HG02798 (cell line): Measurements from ENCODE around the gene GALNT14.

Experiments
- ATAC-seq: cut with Tn5 transposase; IDR thresholded peaks from one replicate; pipeline ENCODE4 v1.9.1; 2021; ENCODE audit warnings: mild to moderate bottlenecking; ENCODE audit not compliant: unreplicated experiment, poor library complexity

GALNT14 gene

GRCh38 chr2:30957591-30957990, 180.6 kb downstream of the GALNT14 start:
- ATAC-seq = no peak

DNA sequence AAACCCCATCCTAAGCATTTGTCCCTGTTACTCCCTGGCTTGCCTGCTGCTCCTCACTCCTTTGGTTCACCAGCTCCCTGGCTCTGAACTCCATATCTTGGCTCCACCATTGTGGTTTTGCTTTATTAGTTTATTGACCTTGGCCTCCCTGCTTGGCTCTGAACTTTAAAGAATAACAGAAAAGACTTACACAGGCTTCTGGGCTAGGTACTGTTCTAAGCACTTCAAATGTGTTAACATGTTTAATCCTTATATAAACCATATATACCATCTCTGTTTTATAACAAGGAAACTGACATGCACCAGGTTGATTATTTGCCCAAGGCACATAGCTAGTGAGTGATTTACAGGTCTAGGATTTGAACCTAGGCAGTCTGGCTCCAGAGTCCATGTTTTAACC, 181.2 kb downstream of the GALNT14 start:
- ATAC-seq = no peak

- no peak for ATAC-seq
Measured at GRCh38 chr2:30955516-30956132, 182.6 kb downstream of the GALNT14 start.

- ATAC-seq = no peak
Measured at GRCh38 chr2:30950339-30950738, 187.9 kb downstream of the GALNT14 start.

- no peak for ATAC-seq
Measured at GRCh38 chr2:30949435-30949834, 188.8 kb downstream of the GALNT14 start.

DNA sequence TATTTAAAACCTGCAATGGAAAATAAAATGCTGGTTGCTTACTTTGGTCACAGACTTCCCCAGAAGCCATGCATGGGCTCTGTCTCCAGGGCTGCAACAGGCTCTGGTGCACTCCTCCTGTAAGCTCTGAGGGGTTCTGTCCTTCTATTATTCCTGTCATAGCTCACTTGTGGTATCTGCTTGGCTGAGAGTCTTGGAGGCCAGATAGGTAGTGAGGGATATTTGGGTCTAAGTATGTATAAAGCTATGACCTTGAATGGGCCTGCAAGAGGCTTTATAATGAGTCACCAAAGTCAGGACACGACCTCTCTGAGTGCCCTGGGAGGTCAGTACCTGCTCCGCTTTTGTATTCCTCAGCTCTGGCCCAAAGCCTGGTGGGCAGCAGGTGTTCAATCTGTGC, 189.4 kb downstream of the GALNT14 start:
- ATAC-seq = no peak

- ATAC-seq = no peak
Measured at GRCh38 chr2:30948130-30948529, 190.1 kb downstream of the GALNT14 start.

- ATAC-seq = no peak
Measured at GRCh38 chr2:30947686-30948085, 190.6 kb downstream of the GALNT14 start.

- ATAC-seq = no peak
Measured at GRCh38 chr2:30942419-30942818, 195.8 kb downstream of the GALNT14 start.

DNA sequence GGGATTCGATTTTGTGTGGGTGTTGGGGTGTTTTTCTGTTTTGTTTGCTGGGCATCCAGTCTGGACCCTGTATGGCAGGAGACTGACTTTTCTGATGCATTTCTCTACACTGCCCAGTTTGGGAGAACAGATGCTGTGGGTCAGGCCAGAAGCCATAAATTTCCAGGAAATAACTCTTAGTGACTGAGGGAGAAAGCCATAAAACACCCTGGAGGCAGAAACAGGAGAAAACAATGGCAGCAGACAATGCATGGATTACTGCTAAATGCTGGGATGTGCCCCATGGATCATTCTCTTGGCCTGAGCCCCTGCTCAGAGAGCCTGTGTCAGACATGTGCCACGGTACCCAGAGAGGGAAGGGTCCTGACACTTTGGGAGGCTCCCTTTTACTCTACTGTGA, 197.4 kb downstream of the GALNT14 start:
- ATAC-seq = no peak

GRCh38 chr2:30939364-30939763, 198.9 kb downstream of the GALNT14 start:
- no peak for ATAC-seq

- no peak for ATAC-seq
Measured at GRCh38 chr2:30938196-30938595, 200.0 kb downstream of the GALNT14 start.

- no peak for ATAC-seq
Measured at GRCh38 chr2:30936977-30937376, 201.3 kb downstream of the GALNT14 start.

- ATAC-seq = no peak
Measured at GRCh38 chr2:30935795-30936194, 202.4 kb downstream of the GALNT14 start.

- no peak for ATAC-seq
Measured at GRCh38 chr2:30934066-30934465, 204.2 kb downstream of the GALNT14 start.

GRCh38 chr2:30933496-30933895, 204.7 kb downstream of the GALNT14 start:
- no peak for ATAC-seq

- ATAC-seq = no peak
Measured at GRCh38 chr2:30932870-30933269, 205.4 kb downstream of the GALNT14 start.

DNA sequence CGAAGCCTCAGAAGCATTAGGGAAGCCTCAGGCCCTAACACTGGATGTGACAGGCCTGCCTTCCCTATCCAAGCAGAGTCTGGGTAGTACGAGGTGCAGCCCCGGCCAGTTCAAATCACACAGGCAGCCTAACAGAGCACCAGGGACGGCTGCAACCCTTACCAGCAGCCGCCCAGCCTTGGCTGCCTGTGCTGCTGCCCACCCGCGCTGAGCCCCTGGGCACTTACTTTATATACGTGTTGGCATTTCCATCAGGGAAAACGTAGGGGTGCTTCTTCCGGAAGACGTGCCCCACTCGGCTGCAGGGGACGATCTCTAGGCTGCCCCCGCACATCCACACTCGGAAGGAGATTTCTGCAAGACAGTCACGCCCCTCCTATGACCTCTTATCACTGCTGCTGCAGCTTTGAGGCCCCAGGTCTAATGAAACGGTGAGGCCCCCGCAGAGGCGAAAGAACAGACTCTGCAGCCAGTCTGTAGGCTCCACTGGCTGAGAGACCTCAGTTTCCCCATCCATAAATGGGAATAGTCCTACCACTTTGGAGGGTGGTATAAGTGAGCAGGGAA, 206.3 kb downstream of the GALNT14 start:
- ATAC-seq = no peak

DNA sequence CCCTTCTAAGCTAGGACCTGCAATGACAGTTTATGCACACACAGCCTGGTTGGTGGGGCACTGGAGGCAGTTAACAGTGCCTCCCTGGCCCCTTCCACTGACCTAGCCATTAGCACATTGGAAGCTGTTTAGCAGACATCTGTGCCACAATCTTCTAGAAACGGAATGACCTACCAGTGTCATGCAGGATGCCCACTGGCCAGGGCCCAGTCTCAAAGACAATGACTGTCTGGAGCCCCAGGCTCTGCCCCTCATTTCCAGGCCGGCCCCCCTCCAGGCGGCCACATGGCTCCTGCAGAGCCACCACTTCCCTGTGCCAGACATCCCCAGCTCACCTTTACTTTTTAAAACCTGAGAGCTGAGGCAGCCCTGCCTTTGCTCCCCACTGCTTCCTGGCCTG, 207.5 kb downstream of the GALNT14 start:
- no peak for ATAC-seq

- ATAC-seq = no peak
Measured at GRCh38 chr2:30927465-30928075, 210.7 kb downstream of the GALNT14 start.

- no peak for ATAC-seq
Measured at GRCh38 chr2:30926606-30927005, 211.6 kb downstream of the GALNT14 start.

DNA sequence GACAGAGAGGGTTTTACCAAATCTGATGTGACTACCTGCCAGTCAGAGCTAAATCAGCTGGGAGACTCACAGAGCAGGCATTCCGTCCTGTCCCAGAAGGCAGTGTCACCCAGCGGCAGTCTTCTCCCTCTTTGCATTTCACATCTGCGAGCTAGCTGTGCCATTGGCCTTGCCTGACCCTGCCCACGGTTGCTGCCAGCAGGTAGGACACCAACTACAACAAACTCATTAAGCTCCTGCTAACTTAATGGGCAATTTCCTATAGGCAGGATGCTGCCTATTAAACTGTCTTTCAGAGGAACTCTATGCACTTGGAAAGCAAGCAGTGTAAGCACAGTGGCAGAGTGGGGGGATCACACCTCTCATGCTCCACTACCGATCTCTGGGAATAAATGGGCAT, 214.6 kb downstream of the GALNT14 start:
- no peak for ATAC-seq
